LNCAP (cell line): ENCODE data around the gene HOMER1.

Experiments
- CTCF ChIP-seq: fragments of 450-650 bp; IDR thresholded peaks from 2 replicates; pipeline ENCODE4 v1.5.1; 2017; ENCODE audit warnings: mild to moderate bottlenecking

HOMER1 gene

GRCh38 chr5:79357398-79357797 is 156.5 kb downstream of the HOMER1 start:
- no peak for TF ChIP-seq CTCF

- TF ChIP-seq CTCF = no peak
These were observed 164.1 kb downstream of the HOMER1 start for GRCh38 chr5:79349881-79350280.

GRCh38 chr5:79349047-79349446 is 164.9 kb downstream of the HOMER1 start:
- TF ChIP-seq CTCF = no peak

GRCh38 chr5:79346420-79346824 is 167.5 kb downstream of the HOMER1 start:
- no peak for TF ChIP-seq CTCF

GRCh38 chr5:79333852-79334557 is 179.9 kb downstream of the HOMER1 start:
- TF ChIP-seq CTCF = no peak

GRCh38 chr5:79330071-79330470 is 183.9 kb downstream of the HOMER1 start:
- no peak for TF ChIP-seq CTCF

- TF ChIP-seq CTCF = no peak
These were observed 184.5 kb downstream of the HOMER1 start for GRCh38 chr5:79329453-79329852.
